Neural cell (in vitro differentiated cells): ENCODE measurements around the gene DEFB114. TPM values are rescaled to one million over a fixed set of nuclear protein-coding genes. Genes with fewer than 3 reads are reported as not detected.

ENCODE experiments used
- H2AFZ ChIP-seq: fragments of 200-600, 300-800 bp; sonication (generic), shearing (Covaris generic); 2 replicates; pipeline ENCODE4 v1.6.0; 2014; ENCODE audit warnings: low read depth, mild to moderate bottlenecking, antibody characterized with exemption, low read length, moderate library complexity
- H3F3A ChIP-seq: fragments of 200-600 bp; shearing (Covaris generic); 2 replicates; pipeline ENCODE4 v1.6.1; 2016; ENCODE audit warnings: mild to moderate bottlenecking, moderate library complexity, mixed read lengths, antibody characterized with exemption, low read length; ENCODE audit not compliant: insufficient read depth, poor library complexity, severe bottlenecking
- H3K27ac ChIP-seq: fragments of 200-600, 300-800 bp; sonication (generic), shearing (Covaris generic); 2 replicates; pipeline ENCODE4 v1.5.1; 2014; ENCODE audit warnings: mild to moderate bottlenecking, low read length, moderate library complexity
- H3K27me3 ChIP-seq: fragments of 300-800, 200-600 bp; sonication (generic), shearing (Covaris generic); 2 replicates; pipeline ENCODE4 v1.6.0; 2014; ENCODE audit warnings: mild to moderate bottlenecking, low read depth, low read length, moderate library complexity; ENCODE audit not compliant: insufficient read depth
- H3K36me3 ChIP-seq: fragments of 300-800, 200-600 bp; sonication (generic), shearing (Covaris generic); 2 replicates; pipeline ENCODE4 v1.5.1; 2014; ENCODE audit warnings: mild to moderate bottlenecking, antibody characterized with exemption, low read length, moderate library complexity; ENCODE audit not compliant: insufficient read depth
- H3K4me2 ChIP-seq: fragments of 300-800, 200-600 bp; sonication (generic), shearing (Covaris generic); 2 replicates; pipeline ENCODE4 v1.6.0; 2014; ENCODE audit warnings: mild to moderate bottlenecking, low read length
- H3K4me3 ChIP-seq: fragments of 300-800, 200-600 bp; sonication (generic), shearing (Covaris generic); 2 replicates; pipeline ENCODE4 v1.5.1; 2014; ENCODE audit warnings: mild to moderate bottlenecking, low read length, moderate library complexity
- H3K79me2 ChIP-seq: fragments of 200-600 bp; shearing (Covaris generic); replicated peaks from 2 replicates; pipeline ENCODE4 v1.6.0; 2014; ENCODE audit warnings: mild to moderate bottlenecking, low read length, moderate library complexity; ENCODE audit not compliant: insufficient read depth
- H3K9ac ChIP-seq: fragments of 300-800, 200-600 bp; sonication (generic), shearing (Covaris generic); 2 replicates; pipeline ENCODE4 v1.6.1; 2016; ENCODE audit warnings: mild to moderate bottlenecking, low read length, mixed read lengths
- H3K9me2 ChIP-seq: fragments of 200-600 bp; shearing (Covaris generic); 2 replicates; pipeline ENCODE4 v1.6.1; 2016; ENCODE audit warnings: mild to moderate bottlenecking, low read length, mixed read lengths; ENCODE audit not compliant: insufficient read depth
- H3K9me3 ChIP-seq: fragments of 200-600, 300-800 bp; sonication (generic), shearing (Covaris generic); 2 replicates; pipeline ENCODE4 v1.6.1; 2016; ENCODE audit warnings: mild to moderate bottlenecking, mixed run types, low read length, moderate library complexity, mixed read lengths
- H4K20me1 ChIP-seq: fragments of 200-600 bp; shearing (Covaris generic); 2 replicates; pipeline ENCODE4 v1.6.1; 2016; ENCODE audit warnings: mild to moderate bottlenecking, mixed run types; ENCODE audit not compliant: insufficient read depth
- CTCF ChIP-seq: fragments of 450-650 bp; IDR thresholded peaks from 2 replicates; pipeline ENCODE4 v1.5.1; 2014; ENCODE audit warnings: antibody characterized with exemption, mild to moderate bottlenecking, moderate library complexity; ENCODE audit not compliant: poor library complexity, severe bottlenecking
- EP300 ChIP-seq: fragments of 450-650 bp; conservative IDR thresholded peaks from 2 replicates; pipeline ENCODE4 v1.6.1; 2014; ENCODE audit warnings: antibody characterized with exemption, mild to moderate bottlenecking, moderate library complexity; ENCODE audit not compliant: poor library complexity, severe bottlenecking
- EZH2 ChIP-seq: fragments of 200-600, 300-800 bp; shearing (Covaris generic), sonication (generic); IDR thresholded peaks from 2 replicates; pipeline ENCODE4 v1.6.1; 2014; ENCODE audit warnings: antibody characterized with exemption, low read length, borderline replicate concordance, mild to moderate bottlenecking; ENCODE audit not compliant: insufficient read depth, poor library complexity, severe bottlenecking
- MXI1 ChIP-seq: fragments of 450-650 bp; conservative IDR thresholded peaks from 2 replicates; pipeline ENCODE4 v1.6.1; 2014; ENCODE audit warnings: antibody characterized with exemption, mild to moderate bottlenecking; ENCODE audit not compliant: poor library complexity, severe bottlenecking
- POLR2AphosphoS5 ChIP-seq: IDR thresholded peaks from 2 replicates; pipeline ENCODE4 v1.6.1; 2012
- RAD21 ChIP-seq: fragments of 450-650 bp; conservative IDR thresholded peaks from 2 replicates; pipeline ENCODE4 v1.6.1; 2014; ENCODE audit warnings: antibody characterized with exemption, mild to moderate bottlenecking, moderate library complexity
- REST ChIP-seq: IDR thresholded peaks from 2 replicates; pipeline ENCODE4 v1.6.1; 2012; ENCODE audit warnings: borderline replicate concordance
- SMC3 ChIP-seq: fragments of 450-650 bp; conservative IDR thresholded peaks from 2 replicates; pipeline ENCODE4 v1.6.1; 2014; ENCODE audit warnings: antibody characterized with exemption, mild to moderate bottlenecking, moderate library complexity; ENCODE audit not compliant: poor library complexity
- TAF1 ChIP-seq: IDR thresholded peaks from 2 replicates; pipeline ENCODE4 v1.6.1; 2012; ENCODE audit warnings: low read depth
- polyA plus RNA-seq: library from polyadenylated mRNA; depleted of rRNA; stranded (reverse); fragments of >200 nt; gene quantifications from 2 replicates; pipeline ENCODE4 v1.2.3, GENCODE V29; 2014

Gene DEFB114
- polyA plus RNA-seq, 1 donor from 2014 or later: not detected

- no peak overlapping the region for H3K4me2 ChIP-seq
- H3K4me3 ChIP-seq: no peak overlapping the region
Measured at GRCh38 chr6:49911252-49911651, 52.7 kb downstream of the DEFB114 start.

More at GRCh38 chr6:49911252-49911651, 52.7 kb downstream of the DEFB114 start:
- no peaks in the 10 kb centered on the region for H3K27me3 ChIP-seq
- no peaks in the 10 kb centered on the region for H3K9me3 ChIP-seq
- H3K9me2 ChIP-seq: no peaks in the 10 kb centered on the region
- no peaks in the 10 kb centered on the region for H3K79me2 ChIP-seq
- no peak overlapping the region for H3K9ac ChIP-seq
- H3F3A ChIP-seq: no peaks in the 10 kb centered on the region
- H2AFZ ChIP-seq: no peak overlapping the region
- no peak overlapping the region for H3K27ac ChIP-seq
- H3K36me3 ChIP-seq: no peaks in the 10 kb centered on the region
- TF ChIP-seq REST (no peak), RAD21 (no peak), CTCF (no peak), TAF1 (no peak), EP300 (no peak), EZH2 (no peak), MXI1 (no peak), POLR2AphosphoS5 (no peak), SMC3 (no peak)
- H4K20me1 ChIP-seq: no peaks in the 10 kb centered on the region

Other genes with a start within 250 kb of the DEFB114 start
- not detected in 2 replicates for gene CRISP3, start 219.8 kb downstream of the DEFB114 start, polyA plus RNA-seq
- gene PGK2, start 176.9 kb downstream of the DEFB114 start, polyA plus RNA-seq: not detected in 2 replicates
- not detected in 2 replicates for gene CRISP1, start 97.6 kb downstream of the DEFB114 start, polyA plus RNA-seq
- not detected in 2 replicates for gene DEFB113, start 5.5 kb upstream of the DEFB114 start, polyA plus RNA-seq
- not detected in 2 replicates for gene DEFB110, start 57.8 kb upstream of the DEFB114 start, polyA plus RNA-seq
- gene DEFB112, start 85.8 kb upstream of the DEFB114 start, polyA plus RNA-seq: not detected in 2 replicates